Gastrocnemius medialis (tissue), 4 donors: ENCODE data around the gene ZNF804B. TPM values are rescaled to one million over a fixed set of nuclear protein-coding genes. Genes with fewer than 3 reads are reported as not detected.

Experiments
- ATAC-seq, 2 donors: fragments of 150-250 bp; one replicate each; pipeline ENCODE4 v1.9.1; 2016
- DNase-seq, 2 donors: peaks; one replicate each; pipeline ENCODE4 v3.0.0-alpha.2; 2019
- H3K27ac ChIP-seq, 4 donors: fragments of 200-600 bp; sonication (generic); 1 replicate in 1 of 4; 2 replicates in 3 of 4; pipeline ENCODE4 v1.5.1; 2016 to 2018; ENCODE audit warnings: mild to moderate bottlenecking in 2 of 4, moderate library complexity in 1 of 4
- H3K27me3 ChIP-seq, 3 donors: fragments of 200-600 bp; sonication (generic) in 2 of 3; 1 replicate in 1 of 3; 2 replicates in 2 of 3; pipeline versions ENCODE4 v1.5.1 to v1.6.0; 2016 to 2019; ENCODE audit warnings: mild to moderate bottlenecking in 1 of 3, moderate library complexity in 1 of 3
- H3K36me3 ChIP-seq, 2 donors: fragments of 200-600 bp; sonication (generic) in 1 of 2; one replicate each; pipeline ENCODE4 v1.5.1; 2017 to 2018
- H3K4me1 ChIP-seq, 2 donors: fragments of 200-600 bp; sonication (generic) in 1 of 2; one replicate each; pipeline ENCODE4 v1.5.1; 2016 to 2017; ENCODE audit warnings: mild to moderate bottlenecking in 2 of 2
- H3K4me3 ChIP-seq, 4 donors: fragments of 200-600 bp; sonication (generic) in 3 of 4; 1 replicate in 1 of 4; 2 replicates in 3 of 4; pipeline ENCODE4 v1.5.1; 2016 to 2019; ENCODE audit warnings: mild to moderate bottlenecking in 2 of 4
- H3K9me3 ChIP-seq, 3 donors: fragments of 200-600 bp; sonication (generic) in 2 of 3; 1 replicate in 1 of 3; 2 replicates in 2 of 3; pipeline ENCODE4 v1.5.1; 2016 to 2019
- POLR2A ChIP-seq, 2 donors: fragments of 450-650 bp; IDR thresholded peaks; one replicate each; pipeline ENCODE4 v1.6.1; 2017; ENCODE audit warnings: antibody characterized with exemption in 2 of 2, mild to moderate bottlenecking in 2 of 2, moderate library complexity in 2 of 2
- in situ Hi-C, 4 donors: fragments of 200-750 bp; cut with MboI; loops; one replicate each; pipeline versions ENCODE4 v1.15.0 to v1.8.0; 2017; ENCODE audit warnings: low sequenced_read_pairs in 4 of 4
- intact Hi-C: fragments of 100-400 bp; cut with DNase I; formaldehyde crosslinking; loops from one replicate; pipeline ENCODE4 v1.15.1; 2023; ENCODE audit warnings: low total_unique reads
- total RNA-seq, 4 donors: library from RNA; depleted of rRNA; stranded (reverse); fragments of >200 nt; gene quantifications; one replicate each; pipeline versions ENCODE4 v1.1.0 to v1.2.3, GENCODE V29; 2016
- TF ChIP-seq, protein P1 (sequence below), 5 experiments: fragments of 450-650 bp in 3 of 5; fragments of 200-600 bp in 2 of 5; sonication (generic) in 2 of 5; IDR thresholded peaks in 4 of 5; conservative IDR thresholded peaks in 1 of 5; 1 replicate in 4 of 5; 2 replicates in 1 of 5; pipeline ENCODE4 v1.5.1; 2016 to 2019; ENCODE audit warnings: antibody characterized with exemption in 5 of 5, mild to moderate bottlenecking in 3 of 5, moderate library complexity in 3 of 5

ZNF804B gene
- total RNA-seq, 4 donors from 2014 or later: not detected

DNA sequence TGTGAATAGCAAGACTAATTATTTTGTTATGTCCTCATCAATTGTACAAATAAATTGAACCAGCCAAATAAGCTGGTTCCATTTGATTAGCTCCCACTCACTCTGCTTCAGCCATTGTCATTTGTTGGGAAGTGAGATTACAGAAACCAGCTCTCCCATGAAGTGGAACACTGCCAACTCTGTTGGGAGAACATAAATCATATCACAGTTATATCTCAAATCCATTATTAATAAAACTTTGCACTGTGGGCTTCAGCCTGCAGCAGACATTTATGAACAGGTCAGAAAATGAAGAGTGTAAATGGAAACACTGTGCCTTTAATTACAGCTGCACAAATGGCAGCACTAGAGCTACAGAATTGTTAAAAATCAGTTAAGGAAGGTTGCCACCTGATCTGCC lies 82.7 kb downstream of the ZNF804B start:
- Histone ChIP-seq H3K4me1 (no peaks in the 10 kb centered on the region), H3K27me3 (no peaks in the 10 kb centered on the region), H3K4me3 (no peak overlapping the region), H3K36me3 (no peaks in the 10 kb centered on the region), H3K27ac (no peak overlapping the region), H3K9me3 (no peaks in the 10 kb centered on the region)
- in situ Hi-C loops: no loop called here
- DNase-seq (no peak), ATAC-seq (no peak)
- intact Hi-C loops: no loop called here
- no peak for TF ChIP-seq POLR2A (IDR thresholded peaks at IDR 0.05)
- TF ChIP-seq, protein P1, sequence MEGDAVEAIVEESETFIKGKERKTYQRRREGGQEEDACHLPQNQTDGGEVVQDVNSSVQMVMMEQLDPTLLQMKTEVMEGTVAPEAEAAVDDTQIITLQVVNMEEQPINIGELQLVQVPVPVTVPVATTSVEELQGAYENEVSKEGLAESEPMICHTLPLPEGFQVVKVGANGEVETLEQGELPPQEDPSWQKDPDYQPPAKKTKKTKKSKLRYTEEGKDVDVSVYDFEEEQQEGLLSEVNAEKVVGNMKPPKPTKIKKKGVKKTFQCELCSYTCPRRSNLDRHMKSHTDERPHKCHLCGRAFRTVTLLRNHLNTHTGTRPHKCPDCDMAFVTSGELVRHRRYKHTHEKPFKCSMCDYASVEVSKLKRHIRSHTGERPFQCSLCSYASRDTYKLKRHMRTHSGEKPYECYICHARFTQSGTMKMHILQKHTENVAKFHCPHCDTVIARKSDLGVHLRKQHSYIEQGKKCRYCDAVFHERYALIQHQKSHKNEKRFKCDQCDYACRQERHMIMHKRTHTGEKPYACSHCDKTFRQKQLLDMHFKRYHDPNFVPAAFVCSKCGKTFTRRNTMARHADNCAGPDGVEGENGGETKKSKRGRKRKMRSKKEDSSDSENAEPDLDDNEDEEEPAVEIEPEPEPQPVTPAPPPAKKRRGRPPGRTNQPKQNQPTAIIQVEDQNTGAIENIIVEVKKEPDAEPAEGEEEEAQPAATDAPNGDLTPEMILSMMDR (IDR thresholded peaks at IDR 0.05 in 4 of 5, conservative IDR thresholded peaks at IDR 0.05 in 1 of 5): no peak

DNA sequence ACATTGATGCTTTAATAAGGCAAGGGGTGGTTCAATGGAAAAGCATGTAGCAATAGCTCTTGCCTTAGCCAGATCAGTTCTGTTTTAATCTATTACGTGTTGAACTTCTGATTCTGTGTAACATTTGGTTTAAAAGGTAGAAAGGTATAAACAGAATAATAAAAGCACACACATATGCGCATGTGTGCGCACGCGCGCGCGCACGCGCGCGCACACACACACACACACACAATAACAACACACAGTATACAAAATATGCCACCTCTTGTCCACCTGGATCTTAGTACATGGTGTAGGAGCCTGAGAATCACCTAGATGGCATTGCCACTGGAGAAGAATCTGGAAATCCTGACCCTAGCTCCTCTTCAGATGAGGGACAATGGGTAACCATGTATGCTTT lies 85.6 kb downstream of the ZNF804B start:
- Histone ChIP-seq H3K9me3 (no peaks in the 10 kb centered on the region), H3K4me1 (no peaks in the 10 kb centered on the region), H3K36me3 (no peaks in the 10 kb centered on the region), H3K27me3 (no peaks in the 10 kb centered on the region), H3K27ac (no peak overlapping the region), H3K4me3 (no peak overlapping the region)
- no peak for ATAC-seq
- no peak for DNase-seq
- TF ChIP-seq, protein P1 (IDR thresholded peaks at IDR 0.05 in 4 of 5, conservative IDR thresholded peaks at IDR 0.05 in 1 of 5): no peak
- TF ChIP-seq POLR2A (IDR thresholded peaks at IDR 0.05): no peak
- in situ Hi-C loops (no loop called here), intact Hi-C loops (no loop called here)

DNA sequence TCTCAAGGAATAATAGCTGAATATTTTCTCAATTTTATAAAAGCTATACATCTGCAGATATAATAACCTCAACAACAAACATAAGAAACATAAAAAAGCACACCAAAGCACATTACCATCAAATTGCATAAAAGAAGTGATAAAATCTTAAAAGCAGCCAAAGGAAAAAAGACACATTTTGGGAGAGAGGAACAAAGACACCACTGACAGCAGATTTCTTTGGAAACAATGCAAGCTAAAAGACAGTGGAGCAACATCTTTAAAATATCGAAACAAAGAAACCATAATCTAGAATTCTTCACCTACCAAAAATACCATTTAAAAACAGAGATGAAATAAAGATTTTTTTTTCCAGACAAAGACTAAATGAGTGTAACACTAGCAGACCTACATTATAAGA lies 91.7 kb downstream of the ZNF804B start:
- DNase-seq (no peak), ATAC-seq (no peak)
- in situ Hi-C loops (no loop called here), intact Hi-C loops (no loop called here)
- H3K27ac ChIP-seq: no peak overlapping the region
- H3K27me3 ChIP-seq: no peaks in the 10 kb centered on the region
- H3K36me3 ChIP-seq: no peaks in the 10 kb centered on the region
- H3K4me3 ChIP-seq: no peak overlapping the region
- H3K9me3 ChIP-seq: no peaks in the 10 kb centered on the region
- H3K4me1 ChIP-seq: no peaks in the 10 kb centered on the region
- TF ChIP-seq, protein P1 (IDR thresholded peaks at IDR 0.05 in 4 of 5, conservative IDR thresholded peaks at IDR 0.05 in 1 of 5): no peak
- TF ChIP-seq POLR2A (IDR thresholded peaks at IDR 0.05): no peak

DNA sequence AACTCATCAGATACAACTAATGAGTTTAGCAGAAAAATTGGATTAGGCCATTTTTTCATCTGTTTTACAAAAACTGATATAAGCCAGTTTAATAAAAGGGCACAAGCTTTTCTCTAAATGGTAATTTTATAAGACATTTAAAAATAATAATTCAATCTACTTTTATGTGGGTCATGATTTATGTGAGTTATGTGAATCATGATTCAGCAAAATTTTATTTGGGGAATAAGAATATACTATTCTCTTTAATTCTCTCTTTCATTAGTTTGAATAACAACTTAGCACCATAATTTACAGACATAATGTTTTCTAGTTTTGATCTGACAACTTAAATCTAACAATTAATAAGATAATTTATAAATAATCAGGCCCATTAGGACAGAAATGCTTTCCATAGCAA lies 99.8 kb downstream of the ZNF804B start:
- H3K27me3 ChIP-seq: no peaks in the 10 kb centered on the region
- TF ChIP-seq, protein P1 (IDR thresholded peaks at IDR 0.05 in 4 of 5, conservative IDR thresholded peaks at IDR 0.05 in 1 of 5): no peak
- TF ChIP-seq POLR2A (IDR thresholded peaks at IDR 0.05): no peak
- no peaks in the 10 kb centered on the region for H3K9me3 ChIP-seq
- ATAC-seq (no peak), DNase-seq (no peak)
- H3K27ac ChIP-seq: no peak overlapping the region
- in situ Hi-C loops (no loop called here), intact Hi-C loops (no loop called here)
- H3K4me1 ChIP-seq: no peaks in the 10 kb centered on the region
- H3K4me3 ChIP-seq: no peak overlapping the region
- no peaks in the 10 kb centered on the region for H3K36me3 ChIP-seq

DNA sequence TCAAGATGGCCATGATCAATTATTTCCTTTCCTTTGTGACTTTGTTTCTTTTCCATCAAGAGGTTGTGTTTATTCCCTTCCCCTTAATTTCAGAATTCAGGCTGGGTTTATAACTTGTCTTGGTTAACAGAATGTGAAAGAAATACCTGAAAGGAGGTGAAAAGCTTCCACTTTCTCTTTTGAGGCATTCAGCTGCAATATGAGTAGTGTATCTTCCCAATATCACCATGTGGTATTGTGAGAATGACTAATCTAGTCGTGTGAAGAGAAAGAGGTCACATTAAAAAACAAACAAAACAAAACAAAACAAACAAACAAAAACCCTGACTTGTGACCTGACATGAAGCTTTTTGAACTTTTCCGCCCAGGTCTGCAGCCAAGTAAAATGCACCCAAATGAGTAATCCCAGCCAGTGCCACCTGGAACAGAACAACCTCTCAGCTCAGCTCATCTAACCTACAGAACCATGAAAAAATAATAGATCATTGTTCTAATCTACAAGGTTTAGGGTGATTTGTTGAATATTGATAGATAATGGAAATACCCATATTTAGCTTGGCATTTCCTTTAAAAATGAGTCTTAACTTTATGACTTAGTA lies 106.9 kb downstream of the ZNF804B start:
- no peak for DNase-seq
- H3K4me3 ChIP-seq: no peak overlapping the region
- H3K4me1 ChIP-seq: no peaks in the 10 kb centered on the region
- in situ Hi-C loops: no loop called here
- intact Hi-C loops: no loop called here
- H3K9me3 ChIP-seq: no peaks in the 10 kb centered on the region
- no peaks in the 10 kb centered on the region for H3K27me3 ChIP-seq
- TF ChIP-seq, protein P1 (IDR thresholded peaks at IDR 0.05 in 4 of 5, conservative IDR thresholded peaks at IDR 0.05 in 1 of 5): no peak
- TF ChIP-seq POLR2A (IDR thresholded peaks at IDR 0.05): no peak
- H3K27ac ChIP-seq: no peak overlapping the region
- no peak for ATAC-seq
- no peaks in the 10 kb centered on the region for H3K36me3 ChIP-seq
